ENCODE results near the gene B4GALNT3. TPM values are rescaled to one million over a fixed set of nuclear protein-coding genes. Genes with fewer than 3 reads are reported as not detected.
A peak's percentile ranks its signal among the peaks of the same experiment; 100 is the strongest.

The B4GALNT3 gene
- total and polyA plus RNA-seq, 12 donors, result 14.1 to 58.7 (median 36.5) TPM

- 27 to 28% methylated on average over 44 of the region's 44 CpGs for WGBS, 2 donors
These were observed 87.4 kb downstream of the B4GALNT3 start for GRCh38 chr12:546920-547845.

GRCh38 chr12:547883-548470, 88.2 kb downstream of the B4GALNT3 start:
- Histone ChIP-seq H3K9me3 (no peaks in the 10 kb centered on the region), H3K36me3 (no peaks in the 10 kb centered on the region), H3K27ac (peak overlapping the region in 5 of 10 donors; percentile 7 to 89 (median 79)), H3K4me1 (peaks cover 10 to 62% (median 30%) of the 10 kb centered on the region in 9 donors), H3K4me3 (no peak overlapping the region), H3K27me3 (peaks cover 0 to 17% (median 7%) of the 10 kb centered on the region in 7 donors)
- TF ChIP-seq, protein P1, sequence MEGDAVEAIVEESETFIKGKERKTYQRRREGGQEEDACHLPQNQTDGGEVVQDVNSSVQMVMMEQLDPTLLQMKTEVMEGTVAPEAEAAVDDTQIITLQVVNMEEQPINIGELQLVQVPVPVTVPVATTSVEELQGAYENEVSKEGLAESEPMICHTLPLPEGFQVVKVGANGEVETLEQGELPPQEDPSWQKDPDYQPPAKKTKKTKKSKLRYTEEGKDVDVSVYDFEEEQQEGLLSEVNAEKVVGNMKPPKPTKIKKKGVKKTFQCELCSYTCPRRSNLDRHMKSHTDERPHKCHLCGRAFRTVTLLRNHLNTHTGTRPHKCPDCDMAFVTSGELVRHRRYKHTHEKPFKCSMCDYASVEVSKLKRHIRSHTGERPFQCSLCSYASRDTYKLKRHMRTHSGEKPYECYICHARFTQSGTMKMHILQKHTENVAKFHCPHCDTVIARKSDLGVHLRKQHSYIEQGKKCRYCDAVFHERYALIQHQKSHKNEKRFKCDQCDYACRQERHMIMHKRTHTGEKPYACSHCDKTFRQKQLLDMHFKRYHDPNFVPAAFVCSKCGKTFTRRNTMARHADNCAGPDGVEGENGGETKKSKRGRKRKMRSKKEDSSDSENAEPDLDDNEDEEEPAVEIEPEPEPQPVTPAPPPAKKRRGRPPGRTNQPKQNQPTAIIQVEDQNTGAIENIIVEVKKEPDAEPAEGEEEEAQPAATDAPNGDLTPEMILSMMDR (IDR thresholded peaks at IDR 0.05), result no peak
- WGBS, 2 donors, result 55 to 60% methylated on average over 13 of the region's 13 CpGs
- no peak for ATAC-seq
- DNase-seq, result no peak
- intact Hi-C loops (cut with DNase I), result loop anchor here (1.0 to 5.0 kb wide), 8 partner anchors 46 to 107 kb away; no protein-coding TSS in a partner anchor

More at GRCh38 chr12:546920-547845, 87.4 kb downstream of the B4GALNT3 start:
- H3K4me3 ChIP-seq, result no peak overlapping the region
- no peaks in the 10 kb centered on the region for H3K9me3 ChIP-seq
- no peaks in the 10 kb centered on the region for H3K36me3 ChIP-seq
- H3K27me3 ChIP-seq, result peaks cover 0 to 17% (median 7%) of the 10 kb centered on the region in 7 donors
- peaks cover 4 to 62% (median 27%) of the 10 kb centered on the region in 9 donors for H3K4me1 ChIP-seq
- intact Hi-C loops (cut with DNase I), result loop anchor here (1.0 to 5.0 kb wide), 8 partner anchors 45 to 106 kb away; no protein-coding TSS in a partner anchor
- H3K27ac ChIP-seq, result peak overlapping the region in 7 of 10 donors; percentile 7 to 89 (median 26)
- ATAC-seq (peak; percentile 23 to 69 (median 46)), DNase-seq (peak; percentile 49 to 80)
- TF ChIP-seq, protein P1 (IDR thresholded peaks at IDR 0.05), result peak; percentile 93 to 99 (median 98)

- ATAC-seq, result peak in 5 of 8 donors; percentile 4 to 32 (median 22)
- peaks cover 0 to 17% (median 7%) of the 10 kb centered on the region in 7 donors for H3K27me3 ChIP-seq
- peaks cover 16 to 72% (median 41%) of the 10 kb centered on the region in 9 donors for H3K4me1 ChIP-seq
- DNase-seq, result no peak
- H3K9me3 ChIP-seq, result no peaks in the 10 kb centered on the region
- TF ChIP-seq, protein P1 (IDR thresholded peaks at IDR 0.05), result no peak
- H3K27ac ChIP-seq, result peak overlapping the region in 9 of 10 donors; percentile 29 to 89 (median 75)
- peaks cover 0 to 3% (median 0%) of the 10 kb centered on the region in 9 donors for H3K36me3 ChIP-seq
- intact Hi-C loops (cut with DNase I), result loop anchor here in 8 of 10 donors (5.0 kb wide), 3 partner anchors 47 to 107 kb away; no protein-coding TSS in a partner anchor
- H3K4me3 ChIP-seq, result no peak overlapping the region
- WGBS, 2 donors, result 58 to 66% methylated on average over 29 of the region's 29 CpGs
These were observed 89.8 kb downstream of the B4GALNT3 start for GRCh38 chr12:549476-550082.
